Motor neuron (in vitro differentiated cells): ENCODE measurements around the gene HLA-A. TPM values are rescaled to one million over a fixed set of nuclear protein-coding genes. Genes with fewer than 3 reads are reported as not detected.
A peak's percentile ranks its signal among the peaks of the same experiment; 100 is the strongest.
"Not testable (repeated sequence)": the region's sequence is repeated elsewhere in the genome, so short reads cannot be mapped to it uniquely, and the experiment has no call there.

Experiments used
- ATAC-seq, 8 experiments: fragments of 200-7000 bp; cut with Tn5 transposase; replicated peaks in 6 of 8; 2 replicates each; pipeline ENCODE4 v1.8.0; 2021; ENCODE audit warnings: mild to moderate bottlenecking in 8 of 8, moderate library complexity in 8 of 8
- H3K27ac ChIP-seq, 2 donors: fragments of 250-450 bp; sonication (Bioruptor Pico); 2 replicates each; pipeline ENCODE4 v1.9.0; 2021; ENCODE audit warnings: antibody characterized with exemption in 2 of 2, mild to moderate bottlenecking in 2 of 2, moderate library complexity in 1 of 2
- H3K4me1 ChIP-seq, 2 donors: fragments of 250-450 bp; sonication (Bioruptor Pico); replicated peaks in 1 of 2; 2 replicates each; pipeline ENCODE4 v1.6.1; 2021; ENCODE audit warnings: antibody characterized with exemption in 2 of 2, mild to moderate bottlenecking in 2 of 2, moderate library complexity in 1 of 2
- H3K4me3 ChIP-seq, 5 donors: fragments of 250-450 bp; sonication (Bioruptor Pico); 2 replicates each; pipeline ENCODE4 v1.9.0; 2021; ENCODE audit warnings: antibody characterized with exemption in 5 of 5, mild to moderate bottlenecking in 5 of 5, moderate library complexity in 4 of 5
- WGBS, 10 experiments: fragments of 450-650 bp; shearing (Covaris generic); methylation state at CpG; one replicate each; pipeline ENCODE4 v1.0.0; 2022; 5-methylcytosine and 5-hydroxymethylcytosine counted together
- in situ Hi-C, 9 experiments: fragments of 400-800 bp; cut with MboI; loops; one replicate each; pipeline ENCODE4 v1.15.0; 2021; ENCODE audit warnings: low sequenced_read_pairs in 9 of 9, low pct_unique_long_range_greater_than_20kb in 2 of 9; ENCODE audit not compliant: unreplicated experiment in 9 of 9
- total RNA-seq, 8 experiments: library from RNA; unstranded; fragments of 300-600 nt; gene quantifications; 2 replicates each; pipeline versions ENCODE4 v1.2.3 to v1.2.4, GENCODE V29; 2022

HLA-A gene
- total RNA-seq, 8 experiments from 2014 or later, result 19.7 to 1,879 (median 136) TPM

GRCh38 chr6:29955783-29956182, 13.5 kb downstream of the HLA-A start:
- no peak overlapping the region for H3K4me3 ChIP-seq

GRCh38 chr6:29956518-29956917, 14.2 kb downstream of the HLA-A start:
- Histone ChIP-seq H3K4me1 (no peaks in the 10 kb centered on the region), H3K4me3 (no peak overlapping the region), H3K27ac (no peak overlapping the region)
- no peak for ATAC-seq
- WGBS, 10 experiments, result 20 to 100% (median 100%) methylated on average over 1 to 6 of the region's 21 CpGs; no CpG with 5 or more reads in 4 of the 10 experiments
- in situ Hi-C loops, result loop anchor here in 1 of 9 experiments (10.0 kb wide), 1 partner anchor 162 kb away; no protein-coding TSS in a partner anchor

More at GRCh38 chr6:29955783-29956182, 13.5 kb downstream of the HLA-A start:
- in situ Hi-C loops, result loop anchor here in 1 of 9 experiments (10.0 kb wide), 1 partner anchor 161 kb away; no protein-coding TSS in a partner anchor
- no peak overlapping the region for H3K27ac ChIP-seq
- 60 to 100% (median 87%) methylated on average over 1 to 9 of the region's 9 CpGs; no CpG with 5 or more reads in 1 of the 10 experiments for WGBS, 10 experiments
- H3K4me1 ChIP-seq, result no peaks in the 10 kb centered on the region
- no peak for ATAC-seq

- 89 to 100% (median 100%) methylated on average over 1 of the region's 1 CpG; no CpG with 5 or more reads in 6 of the 10 experiments for WGBS, 10 experiments
- no peaks in the 10 kb centered on the region for H3K4me1 ChIP-seq
- in situ Hi-C loops, result loop anchor here in 1 of 9 experiments (10.0 kb wide), 1 partner anchor 163 kb away; no protein-coding TSS in a partner anchor
- H3K4me3 ChIP-seq, result no peak overlapping the region
- no peak overlapping the region for H3K27ac ChIP-seq
- no peak for ATAC-seq
These were observed 15.7 kb downstream of the HLA-A start for GRCh38 chr6:29958046-29958445.

GRCh38 chr6:29958921-29959320, 16.6 kb downstream of the HLA-A start:
- WGBS, 10 experiments, result 10 to 100% (median 75%) methylated on average over 1 to 2 of the region's 2 CpGs; no CpG with 5 or more reads in 1 of the 10 experiments
- ATAC-seq, result no peak
- in situ Hi-C loops, result loop anchor here in 1 of 9 experiments (10.0 kb wide), 1 partner anchor 164 kb away; no protein-coding TSS in a partner anchor

GRCh38 chr6:29959467-29959866, 17.1 kb downstream of the HLA-A start:
- in situ Hi-C loops, result loop anchor here in 1 of 9 experiments (10.0 kb wide), 1 partner anchor 165 kb away; no protein-coding TSS in a partner anchor
- no peak overlapping the region for H3K4me3 ChIP-seq
- ATAC-seq, result no peak
- H3K4me1 ChIP-seq, result peaks cover 0 to 2% of the 10 kb centered on the region in 2 donors
- no peak overlapping the region for H3K27ac ChIP-seq

More at GRCh38 chr6:29958921-29959320, 16.6 kb downstream of the HLA-A start:
- no peaks in the 10 kb centered on the region for H3K4me1 ChIP-seq
- no peak overlapping the region for H3K4me3 ChIP-seq
- no peak overlapping the region for H3K27ac ChIP-seq

- WGBS, 10 experiments, result 45 to 100% (median 71%) methylated on average over 1 of the region's 1 CpG; no CpG with 5 or more reads in 5 of the 10 experiments
- in situ Hi-C loops, result no loop called here
- H3K4me1 ChIP-seq, result peaks cover 3 to 22% of the 10 kb centered on the region in 2 donors
- no peak for ATAC-seq
- H3K27ac ChIP-seq, result no peak overlapping the region
- H3K4me3 ChIP-seq, result no peak overlapping the region
These were observed 19.6 kb downstream of the HLA-A start for GRCh38 chr6:29961966-29962365.

GRCh38 chr6:29963697-29964096, 21.4 kb downstream of the HLA-A start:
- H3K4me1 ChIP-seq, result peaks cover 3 to 26% of the 10 kb centered on the region in 2 donors
- ATAC-seq, H3K4me3 ChIP-seq, in situ Hi-C loops, H3K27ac ChIP-seq: not testable (repeated sequence)
- WGBS, 10 experiments, result 100% methylated on average over 1 of the region's 2 CpGs; no CpG with 5 or more reads in 9 of the 10 experiments

- ATAC-seq, result peak in 4 of 8 experiments; percentile 2 to 9 (median 8)
- H3K27ac ChIP-seq, result peak overlapping the region in 1 of 2 donors; percentile 35
- WGBS, 10 experiments, result 0 to 29% (median 7%) methylated on average over 2 to 3 of the region's 3 CpGs; no CpG with 5 or more reads in 3 of the 10 experiments
- in situ Hi-C loops, result no loop called here
- peaks cover 3 to 26% of the 10 kb centered on the region in 2 donors for H3K4me1 ChIP-seq
- H3K4me3 ChIP-seq, result peak overlapping the region in 1 of 5 donors; percentile 8
These were observed 22.2 kb downstream of the HLA-A start for GRCh38 chr6:29964518-29964886.

- WGBS, 10 experiments, result 0 to 10% (median 4%) methylated on average over 1 to 7 of the region's 7 CpGs
- peak overlapping the region in 1 of 2 donors; percentile 35 for H3K27ac ChIP-seq
- in situ Hi-C loops, result no loop called here
These were observed 22.7 kb downstream of the HLA-A start for GRCh38 chr6:29964887-29965562.

GRCh38 chr6:29965563-29965872, 23.2 kb downstream of the HLA-A start:
- 0 to 83% (median 30%) methylated on average over 1 to 2 of the region's 2 CpGs; no CpG with 5 or more reads in 3 of the 10 experiments for WGBS, 10 experiments
- Histone ChIP-seq H3K4me1 (peaks cover 3 to 26% of the 10 kb centered on the region in 2 donors), H3K27ac (peak overlapping the region in 1 of 2 donors; percentile 35), H3K4me3 (peak overlapping the region in 2 of 5 donors; percentile 8 to 13)
- in situ Hi-C loops, result no loop called here
- peak; percentile 5 to 32 (median 19) for ATAC-seq

More at GRCh38 chr6:29964887-29965562, 22.7 kb downstream of the HLA-A start:
- Histone ChIP-seq H3K4me1 (peaks cover 3 to 26% of the 10 kb centered on the region in 2 donors), H3K4me3 (peak overlapping the region in 2 of 5 donors; percentile 8 to 13)
- ATAC-seq, result peak; percentile 65 to 93 (median 86)

GRCh38 chr6:29965873-29966601, 23.7 kb downstream of the HLA-A start:
- peaks cover 3 to 26% of the 10 kb centered on the region in 2 donors for H3K4me1 ChIP-seq
- 0 to 78% (median 28%) methylated on average over 1 to 5 of the region's 8 CpGs; no CpG with 5 or more reads in 1 of the 10 experiments for WGBS, 10 experiments
- in situ Hi-C loops, result no loop called here
- no peak overlapping the region for H3K27ac ChIP-seq
- peak; percentile 25 to 86 (median 70) for ATAC-seq
- peak overlapping the region in 1 of 5 donors; percentile 8 for H3K4me3 ChIP-seq

GRCh38 chr6:29967379-29968010, 25.2 kb downstream of the HLA-A start:
- WGBS, 10 experiments, result 0 to 100% (median 43%) methylated on average over 1 to 4 of the region's 4 CpGs; no CpG with 5 or more reads in 1 of the 10 experiments
- ATAC-seq, result peak in 3 of 8 experiments; percentile 25 to 69 (median 52)
- in situ Hi-C loops, result no loop called here
- Histone ChIP-seq H3K4me3 (no peak overlapping the region), H3K27ac (no peak overlapping the region), H3K4me1 (peaks cover 3 to 26% of the 10 kb centered on the region in 2 donors)
